ENCODE data around the gene TRPM5.

The TRPM5 gene

GRCh38 chr11:2419638-2420501, 24.4 kb downstream of the TRPM5 start:
- DNase-seq: peak; percentile 62

- no peak for DNase-seq
Measured at GRCh38 chr11:2418693-2419360, 25.5 kb downstream of the TRPM5 start.

- DNase-seq: no peak
Measured at GRCh38 chr11:2417856-2418692, 26.2 kb downstream of the TRPM5 start.

- no peak for DNase-seq
Measured at GRCh38 chr11:2416765-2417164, 27.5 kb downstream of the TRPM5 start.

GRCh38 chr11:2415601-2416380, 28.5 kb downstream of the TRPM5 start:
- no peak for DNase-seq

- no peak for DNase-seq
Measured at GRCh38 chr11:2415171-2415570, 29.1 kb downstream of the TRPM5 start.

- DNase-seq: no peak
Measured at GRCh38 chr11:2414616-2415015, 29.7 kb downstream of the TRPM5 start.

- no peak for DNase-seq
Measured at GRCh38 chr11:2413742-2414579, 30.4 kb downstream of the TRPM5 start.

GRCh38 chr11:2412323-2412722, 32.0 kb downstream of the TRPM5 start:
- DNase-seq: no peak

GRCh38 chr11:2411446-2412305, 32.6 kb downstream of the TRPM5 start:
- no peak for DNase-seq

GRCh38 chr11:2410616-2411015, 33.7 kb downstream of the TRPM5 start:
- no peak for DNase-seq

- DNase-seq: no peak
Measured at GRCh38 chr11:2409611-2410468, 34.5 kb downstream of the TRPM5 start.

- DNase-seq: no peak
Measured at GRCh38 chr11:2409126-2409525, 35.2 kb downstream of the TRPM5 start.

- no peak for DNase-seq
Measured at GRCh38 chr11:2408671-2409070, 35.6 kb downstream of the TRPM5 start.

- no peak for DNase-seq
Measured at GRCh38 chr11:2406878-2407410, 37.4 kb downstream of the TRPM5 start.

GRCh38 chr11:2406451-2406850, 37.9 kb downstream of the TRPM5 start:
- no peak for DNase-seq

- no peak for DNase-seq
Measured at GRCh38 chr11:2404735-2405196, 39.5 kb downstream of the TRPM5 start.

- DNase-seq: no peak
Measured at GRCh38 chr11:2402890-2403645, 41.2 kb downstream of the TRPM5 start.
